IMR-90 (cell line): ENCODE measurements around the gene SHB. TPM values are rescaled to one million over a fixed set of nuclear protein-coding genes. Genes with fewer than 3 reads are reported as not detected.

Experiments used
- ATAC-seq: fragments of 200-7000 bp; cut with Tn5 transposase; 2 replicates; pipeline ENCODE4 v1.9.1; 2020; ENCODE audit warnings: low read depth, mild to moderate bottlenecking, moderate library complexity
- BruUV-seq: library from RNA; stranded (reverse); fragments of 400-500 nt; replicated peaks from 2 replicates; lab custom pipeline; 2021; lab: Mats Ljungman, UMichigan
- CTCF ChIA-PET: fragments of 300-600 bp; formaldehyde crosslinking; extraction: SDS; loops from one replicate; lab custom pipeline; 2021; ENCODE audit warnings: antibody characterized with exemption; lab: Yijun Ruan, JAX
- POLR2A ChIA-PET: fragments of 300-600 bp; sonication (Branson Sonifier 250); formaldehyde crosslinking; loops from one replicate; lab custom pipeline; 2022; ENCODE audit warnings: antibody characterized with exemption; ENCODE audit not compliant: unreplicated experiment; lab: Charles Lee
- DNase-seq: peaks from one replicate; pipeline ENCODE4 v3.0.0; 2013
- H2AFZ ChIP-seq: replicated peaks from 2 replicates; pipeline ENCODE3; 2013; ENCODE audit warnings: low read length, mild to moderate bottlenecking; ENCODE audit not compliant: poor library complexity
- H2AK5ac ChIP-seq: 2 replicates; pipeline ENCODE4 v1.6.1; 2013; ENCODE audit warnings: low read depth, low read length, inconsistent platforms
- H2AK9ac ChIP-seq: replicated peaks from 2 replicates; pipeline ENCODE3; 2013; ENCODE audit warnings: mild to moderate bottlenecking, low read depth, low read length, moderate library complexity; ENCODE audit not compliant: poor library complexity
- H2BK120ac ChIP-seq: 2 replicates; pipeline ENCODE4 v1.6.1; 2013; ENCODE audit warnings: low read depth, low read length, inconsistent platforms
- H2BK15ac ChIP-seq: 3 replicates; pipeline ENCODE4 v1.6.1; 2013; ENCODE audit warnings: low read depth, low read length, inconsistent platforms
- H2BK20ac ChIP-seq: 2 replicates; pipeline ENCODE4 v1.6.1; 2013; ENCODE audit warnings: low read depth, mild to moderate bottlenecking, inconsistent platforms, low read length, moderate library complexity
- H2BK5ac ChIP-seq: 2 replicates; pipeline ENCODE4 v1.6.1; 2013; ENCODE audit warnings: mild to moderate bottlenecking, low read depth, low read length, inconsistent platforms; ENCODE audit not compliant: poor library complexity, severe bottlenecking
- H3K14ac ChIP-seq: replicated peaks from 2 replicates; pipeline ENCODE4 v1.6.1; 2013; ENCODE audit warnings: low read depth, low read length, inconsistent platforms
- H3K18ac ChIP-seq: 2 replicates; pipeline ENCODE4 v1.6.1; 2013; ENCODE audit warnings: low read depth, low read length, control low read depth
- H3K23ac ChIP-seq: 2 replicates; pipeline ENCODE4 v1.6.1; 2013; ENCODE audit warnings: low read depth, low read length, inconsistent platforms
- H3K27ac ChIP-seq: 2 replicates; pipeline ENCODE4 v1.5.1; 2013; ENCODE audit warnings: mild to moderate bottlenecking, control low read depth, low read length; ENCODE audit not compliant: insufficient read depth
- H3K27me3 ChIP-seq: 2 replicates; pipeline ENCODE4 v1.6.1; 2013; ENCODE audit warnings: low read length; ENCODE audit not compliant: control insufficient read depth, insufficient read depth
- H3K36me3 ChIP-seq: 2 replicates; pipeline ENCODE4 v1.6.1; 2013; ENCODE audit warnings: low read length, mixed read lengths; ENCODE audit not compliant: control insufficient read depth, insufficient read depth
- H3K4ac ChIP-seq: 2 replicates; pipeline ENCODE4 v1.6.1; 2013; ENCODE audit warnings: low read depth, low read length, inconsistent platforms
- H3K4me1 ChIP-seq: 2 replicates; pipeline ENCODE4 v1.6.1; 2013; ENCODE audit warnings: low read length, mixed read lengths; ENCODE audit not compliant: control insufficient read depth, insufficient read depth
- H3K4me2 ChIP-seq: 2 replicates; pipeline ENCODE4 v1.6.1; 2013; ENCODE audit warnings: low read depth, mild to moderate bottlenecking, control low read depth, low read length, moderate library complexity
- H3K4me3 ChIP-seq: 2 replicates; pipeline ENCODE4 v1.5.1; 2013; ENCODE audit warnings: low read depth, mild to moderate bottlenecking, control low read depth, low read length, moderate library complexity; ENCODE audit not compliant: insufficient read depth
- H3K56ac ChIP-seq: 2 replicates; pipeline ENCODE4 v1.6.1; 2013; ENCODE audit warnings: low read length, inconsistent platforms; ENCODE audit not compliant: insufficient read depth; ENCODE audit errors: extremely low read depth
- H3K79me1 ChIP-seq, 2 experiments: 2 replicates each; pipeline ENCODE4 v1.6.1; 2013; ENCODE audit warnings: low read length in 2 of 2, inconsistent platforms in 1 of 2, low read depth in 1 of 2
- H3K9ac ChIP-seq: 2 replicates; pipeline ENCODE4 v1.6.1; 2013; ENCODE audit warnings: low read depth, low read length, control low read depth
- H3K9me1 ChIP-seq: 2 replicates; pipeline ENCODE4 v1.6.1; 2013; ENCODE audit warnings: low read length, inconsistent platforms; ENCODE audit not compliant: insufficient read depth
- H3K9me3 ChIP-seq: 2 replicates; pipeline ENCODE4 v1.6.1; 2013; ENCODE audit warnings: low read length; ENCODE audit not compliant: control insufficient read depth, insufficient read depth
- H4K20me1 ChIP-seq: 2 replicates; pipeline ENCODE4 v1.6.1; 2013; ENCODE audit warnings: low read length, inconsistent platforms; ENCODE audit not compliant: insufficient read depth
- H4K5ac ChIP-seq: 2 replicates; pipeline ENCODE4 v1.6.1; 2013; ENCODE audit warnings: mild to moderate bottlenecking, low read depth, low read length, control low read depth
- H4K8ac ChIP-seq, 2 experiments: 2 replicates each; pipeline ENCODE4 v1.6.1; 2013; ENCODE audit warnings: low read depth in 2 of 2, low read length in 2 of 2, control low read depth in 1 of 2, inconsistent platforms in 1 of 2
- H4K91ac ChIP-seq: 2 replicates; pipeline ENCODE4 v1.6.1; 2013; ENCODE audit warnings: low read depth, low read length, inconsistent platforms; ENCODE audit not compliant: insufficient read depth
- BHLHE40 ChIP-seq: fragments of 150-350 bp; IDR thresholded peaks from 2 replicates; pipeline ENCODE4 v1.6.1; 2016; ENCODE audit warnings: mild to moderate bottlenecking, low read depth, low read length
- CEBPB ChIP-seq: IDR thresholded peaks from 2 replicates; pipeline ENCODE4 v1.6.1; 2012; ENCODE audit warnings: low read depth, low read length, improper control_type of control experiment
- CHD1 ChIP-seq: IDR thresholded peaks from 2 replicates; pipeline ENCODE4 v1.6.1; 2012; ENCODE audit warnings: low read depth, low read length, improper control_type of control experiment
- ELK1 ChIP-seq: fragments of 150-350 bp; IDR thresholded peaks from 2 replicates; pipeline ENCODE4 v1.6.1; 2016; ENCODE audit warnings: low read depth, mild to moderate bottlenecking, low read length, moderate library complexity, borderline replicate concordance
- FOS ChIP-seq: fragments of 150-350 bp; IDR thresholded peaks from 2 replicates; pipeline ENCODE4 v1.6.1; 2016; ENCODE audit warnings: low read depth, low read length
- MAFK ChIP-seq: IDR thresholded peaks from 2 replicates; pipeline ENCODE4 v1.6.1; 2012; ENCODE audit warnings: low read depth, low read length, improper control_type of control experiment
- MAZ ChIP-seq: IDR thresholded peaks from 2 replicates; pipeline ENCODE4 v1.6.1; 2012; ENCODE audit warnings: low read depth, mild to moderate bottlenecking, low read length, improper control_type of control experiment, moderate library complexity, borderline replicate concordance
- MXI1 ChIP-seq: IDR thresholded peaks from 2 replicates; pipeline ENCODE4 v1.6.1; 2012; ENCODE audit warnings: low read depth, mild to moderate bottlenecking, low read length, moderate library complexity, borderline replicate concordance
- NFE2L2 ChIP-seq: fragments of 150-350 bp; IDR thresholded peaks from 2 replicates; pipeline ENCODE4 v1.6.1; 2016; ENCODE audit warnings: low read depth, mild to moderate bottlenecking, low read length
- POLR2A ChIP-seq: IDR thresholded peaks from 2 replicates; pipeline ENCODE4 v1.6.1; 2012; ENCODE audit warnings: mild to moderate bottlenecking, low read depth, low read length
- RAD21 ChIP-seq: IDR thresholded peaks from 2 replicates; pipeline ENCODE4 v1.6.1; 2012; ENCODE audit warnings: low read length, improper control_type of control experiment
- RCOR1 ChIP-seq: IDR thresholded peaks from 2 replicates; pipeline ENCODE4 v1.6.1; 2012; ENCODE audit warnings: mild to moderate bottlenecking, low read length, improper control_type of control experiment; ENCODE audit not compliant: insufficient replicate concordance
- RFX5 ChIP-seq: IDR thresholded peaks from 2 replicates; pipeline ENCODE4 v1.8.0; 2012; ENCODE audit warnings: low read depth, mild to moderate bottlenecking, low read length, moderate library complexity
- SMC3 ChIP-seq: fragments of 150-350 bp; IDR thresholded peaks from 2 replicates; pipeline ENCODE4 v1.6.1; 2016; ENCODE audit warnings: low read depth, mild to moderate bottlenecking, antibody characterized with exemption, low read length, moderate library complexity
- USF2 ChIP-seq: fragments of 150-350 bp; IDR thresholded peaks from 2 replicates; pipeline ENCODE4 v1.6.1; 2017; ENCODE audit warnings: mild to moderate bottlenecking, antibody characterized with exemption, low read length, low read depth
- WGBS, 2 experiments: methylation state at CpG; one replicate each; pipeline versions ENCODE4 v1.1.5 to v1.1.7; 2013; ENCODE audit warnings: missing lambda C conversion rate in 2 of 2; ENCODE audit not compliant: insufficient read length in 1 of 2; ENCODE audit errors: extremely low coverage in 2 of 2; 5-methylcytosine and 5-hydroxymethylcytosine counted together
- dilution Hi-C: fragments of 300-500 bp; cut with HindIII; formaldehyde crosslinking; loops from one replicate; pipeline ENCODE4 v1.14.3; 2018; ENCODE audit warnings: low sequenced_read_pairs; ENCODE audit not compliant: unreplicated experiment
- in situ Hi-C: fragments of 300-500 bp; cut with MboI; formaldehyde crosslinking; loops from 3 replicates; pipeline ENCODE4 v1.14.3; 2019; ENCODE audit warnings: low sequenced_read_pairs, inconsistent platforms, mixed read lengths
- intact Hi-C: fragments of 100-400 bp; cut with micrococcal nuclease; formaldehyde crosslinking; loops from 2 replicates; pipeline ENCODE4 v1.10.0; 2022
- polyA plus RNA-seq, 3 experiments: library from polyadenylated mRNA; depleted of rRNA; stranded (reverse); fragments of >200 nt; gene quantifications; 2 replicates each; pipeline ENCODE4 v1.2.3, GENCODE V29; 2012; ENCODE audit warnings: low replicate concordance in 1 of 3
- total RNA-seq: library from RNA; depleted of rRNA; stranded (reverse); fragments of >200 nt; gene quantifications from 2 replicates; pipeline ENCODE4 v1.2.3, GENCODE V29; 2012

The SHB gene
- total and polyA plus RNA-seq, 2 of the 4 experiments (the other 2 are of a cell fraction): 6.1 to 20.4 TPM

GRCh38 chr9:37963936-37964739 lies 104.9 kb downstream of the SHB start:
- Histone ChIP-seq H4K91ac (peak overlapping the region; percentile 91), H3K79me1 (peaks cover 69 to 96% of the 10 kb centered on the region in 2 experiments), H2BK15ac (peak overlapping the region; percentile 59; the same call in 2 of the 3 replicates), H2AK9ac (peak overlapping the region; percentile 87), H3K56ac (peak overlapping the region; percentile 48; the same call in 1 of the 2 replicates), H3K4me2 (peak overlapping the region; percentile 33; the same call in 1 of the 2 replicates), H4K8ac (peak overlapping the region; percentile 83 to 85), H2AK5ac (peak overlapping the region; percentile 93), H3K36me3 (peaks cover 28% of the 10 kb centered on the region), H3K4me1 (peaks cover 41% of the 10 kb centered on the region), H3K9me1 (peaks cover 43% of the 10 kb centered on the region), H4K5ac (peak overlapping the region; percentile 92), H2BK5ac (peak overlapping the region; percentile 89), H3K14ac (peak overlapping the region; percentile 84), H3K9ac (peak overlapping the region; percentile 44), H3K27ac (peak overlapping the region; percentile 88), H2BK20ac (peak overlapping the region; percentile 77), H4K20me1 (peaks cover 17% of the 10 kb centered on the region), H3K4ac (peak overlapping the region; percentile 95), H3K4me3 (no peak overlapping the region), H2BK120ac (peak overlapping the region; percentile 93), H3K18ac (peak overlapping the region; percentile 92), H2AFZ (peak overlapping the region; percentile 8), H3K27me3 (no peaks in the 10 kb centered on the region), H3K9me3 (no peaks in the 10 kb centered on the region), H3K23ac (peak overlapping the region; percentile 46)
- WGBS, 2 experiments: no CpG with 5 or more reads among the region's 15 CpGs
- BruUV-seq: no TSS peak
- intact Hi-C loops: no loop called here
- ATAC-seq (peak; percentile 78), DNase-seq (peak; percentile 99)
- CTCF ChIA-PET: no interaction called here
- POLR2A ChIA-PET: no interaction called here
- in situ Hi-C loops: no loop called here
- dilution Hi-C loops: no loop called here
- TF ChIP-seq MXI1 (no peak), SMC3 (no peak), MAFK (no peak), BHLHE40 (no peak), ELK1 (no peak), MAZ (no peak), CEBPB (peak; percentile 89), RAD21 (no peak), RFX5 (no peak), NFE2L2 (peak; percentile 75; the same call in 1 of the 2 replicates), USF2 (no peak), RCOR1 (no peak), CHD1 (no peak), POLR2A (no peak), FOS (peak; percentile 67)
